T-cell (primary cell): ENCODE data around the gene FAM98A. TPM values are rescaled to one million over a fixed set of nuclear protein-coding genes. Genes with fewer than 3 reads are reported as not detected.

Experiments
- ATAC-seq, 4 experiments: fragments of 200-7000 bp in 3 of 4; fragments of 150-1000 bp in 1 of 4; cut with Tn5 transposase; replicated peaks in 1 of 4; 1 replicate in 3 of 4; 2 replicates in 1 of 4; pipeline ENCODE4 v1.10.0; 2021; ENCODE audit warnings: moderate library complexity in 3 of 4, mild to moderate bottlenecking in 2 of 4, moderate number of reproducible peaks in 1 of 4
- CTCF ChIA-PET, 2 donors: fragments of 300-600 bp; sonication (Branson Sonifier 250); formaldehyde crosslinking; loops; one replicate each; lab custom pipeline; 2022; ENCODE audit warnings: antibody characterized with exemption in 2 of 2; lab: Charles Lee
- POLR2A ChIA-PET, 2 donors: fragments of 300-600 bp; sonication (Branson Sonifier 250); formaldehyde crosslinking; loops; one replicate each; lab custom pipeline; 2022; ENCODE audit warnings: antibody characterized with exemption in 2 of 2; lab: Charles Lee
- DNase-seq, 35 experiments: peaks; one replicate each; pipeline versions ENCODE4 v3.0.0 to v3.0.0-alpha.2; 2013 to 2023
- H3K27ac ChIP-seq: one replicate; pipeline ENCODE4 v1.5.1; 2013; ENCODE audit warnings: low read length
- H3K27me3 ChIP-seq, 2 experiments: replicated peaks in 1 of 2; 1 replicate in 1 of 2; 2 replicates in 1 of 2; pipeline versions ENCODE4 v1.6.1 to v1.7.0; 2013; ENCODE audit warnings: low read length in 1 of 2, mixed read lengths in 1 of 2; ENCODE audit not compliant: control insufficient read depth in 2 of 2, insufficient read depth in 2 of 2; ENCODE audit errors: extremely low read depth in 1 of 2
- H3K36me3 ChIP-seq, 2 donors: 1 replicate in 1 of 2; 2 replicates in 1 of 2; pipeline versions ENCODE4 v1.6.1 to v1.7.0; 2013; ENCODE audit warnings: low read length in 1 of 2; ENCODE audit not compliant: control insufficient read depth in 2 of 2, insufficient read depth in 1 of 2; ENCODE audit errors: extremely low read depth in 1 of 2
- H3K4me1 ChIP-seq, 2 experiments: 1 replicate in 1 of 2; 2 replicates in 1 of 2; pipeline versions ENCODE4 v1.6.1 to v1.7.0; 2013; ENCODE audit warnings: low read length in 2 of 2, mixed read lengths in 1 of 2; ENCODE audit not compliant: insufficient read depth in 2 of 2, control insufficient read depth in 1 of 2; ENCODE audit errors: extremely low read depth in 1 of 2
- H3K4me3 ChIP-seq, 2 donors: 1 replicate in 1 of 2; 2 replicates in 1 of 2; pipeline versions ENCODE4 v1.5.1 to v1.7.0; 2013; ENCODE audit warnings: mild to moderate bottlenecking in 2 of 2, low read length in 1 of 2, moderate library complexity in 1 of 2; ENCODE audit not compliant: control insufficient read depth in 1 of 2; ENCODE audit errors: extremely low read depth in 1 of 2
- H3K9me3 ChIP-seq: 2 replicates; pipeline ENCODE4 v1.7.0; 2013
- H3K27ac Mint-ChIP-seq, 2 donors: one replicate each; pipeline ENCODE4 v1.8.0; 2020 to 2021; ENCODE audit warnings: mild to moderate bottlenecking in 2 of 2, mixed read lengths in 2 of 2
- H3K27me3 Mint-ChIP-seq, 2 donors: one replicate each; pipeline ENCODE4 v1.8.0; 2021 to 2022; ENCODE audit warnings: mixed read lengths in 2 of 2
- H3K36me3 Mint-ChIP-seq: one replicate; pipeline ENCODE4 v1.8.0; 2021; ENCODE audit warnings: mixed read lengths
- H3K4me1 Mint-ChIP-seq, 3 donors: one replicate each; pipeline ENCODE4 v1.8.0; 2020 to 2022; ENCODE audit warnings: mixed read lengths in 3 of 3, mild to moderate bottlenecking in 1 of 3
- H3K4me3 Mint-ChIP-seq, 3 donors: one replicate each; pipeline ENCODE4 v1.8.0; 2020 to 2022; ENCODE audit warnings: mild to moderate bottlenecking in 3 of 3, mixed read lengths in 3 of 3, moderate library complexity in 3 of 3
- H3K9me3 Mint-ChIP-seq, 3 donors: one replicate each; pipeline ENCODE4 v1.8.0; 2020 to 2022; ENCODE audit warnings: mixed read lengths in 3 of 3
- WGBS: methylation state at CpG from one replicate; pipeline ENCODE4 v1.1.5; 2013; ENCODE audit warnings: missing lambda C conversion rate; ENCODE audit not compliant: insufficient coverage; 5-methylcytosine and 5-hydroxymethylcytosine counted together
- total RNA-seq, 35 experiments: library from RNA in 6 of 35; stranded (reverse) in 6 of 35; fragments of 120-200 nt in 1 of 35; gene quantifications; one replicate each; pipeline versions ENCODE4 v1.2.1 to v1.2.4 and lab custom pipeline; 2013 to 2026

Gene FAM98A
- 10 to 100 TPM; 16.1 to 36.2 (median 34.5) TPM for total RNA-seq
- total RNA-seq (2013): 28.7 TPM
- total RNA-seq (lab: John Stamatoyannopoulos, UW): 17.9 to 113 (median 30.5) reads per million in 29 experiments

GRCh38 chr2:33599175-33599942 lies at the start of gene FAM98A:
Gene FAM98A (minus strand): TSS chr2:33599299. CDS start chr2:33599221, 78 bp downstream.
- Histone ChIP-seq H3K36me3 (peaks cover 0 to 7% of the 10 kb centered on the region in 2 donors), H3K27me3 (no peaks in the 10 kb centered on the region), H3K4me1 (peaks cover 9 to 13% of the 10 kb centered on the region in 2 experiments), H3K4me3 (peak within 1 kb of the TSS; percentile 84 to 95), H3K9me3 (no peaks in the 10 kb centered on the region), H3K27ac (peak within 1 kb of the TSS; percentile 72)
- Mint-ChIP-seq H3K4me1 (peaks cover 34 to 45% (median 40%) of the 10 kb centered on the region in 3 donors), H3K27me3 (no peaks in the 10 kb centered on the region), H3K9me3 (no peaks in the 10 kb centered on the region), H3K4me3 (peak within 1 kb of the TSS; percentile 90 to 100 (median 92)), H3K27ac (peak within 1 kb of the TSS; percentile 91 to 99), H3K36me3 (peaks cover 10% of the 10 kb centered on the region)
- ChIA-PET CTCF (interaction anchor here (0.8 to 2.9 kb wide), 6 partner anchors 9 to 123 kb away, joined by 3 to 31 read pairs (median 4); partner anchors contain the start of gene RASGRP3 (in 1 of the 2)), POLR2A (interaction anchor here (0.5 to 1.5 kb wide), 5 partner anchors 16 to 856 kb away, joined by 3 to 7 read pairs (median 4); no protein-coding TSS in a partner anchor)
- ATAC-seq: peak; percentile 92 to 97 (median 96)
- WGBS: under 1% methylated on average over 53 of the region's 56 CpGs
- peak; percentile 93 to 100 (median 97) for DNase-seq

DNA sequence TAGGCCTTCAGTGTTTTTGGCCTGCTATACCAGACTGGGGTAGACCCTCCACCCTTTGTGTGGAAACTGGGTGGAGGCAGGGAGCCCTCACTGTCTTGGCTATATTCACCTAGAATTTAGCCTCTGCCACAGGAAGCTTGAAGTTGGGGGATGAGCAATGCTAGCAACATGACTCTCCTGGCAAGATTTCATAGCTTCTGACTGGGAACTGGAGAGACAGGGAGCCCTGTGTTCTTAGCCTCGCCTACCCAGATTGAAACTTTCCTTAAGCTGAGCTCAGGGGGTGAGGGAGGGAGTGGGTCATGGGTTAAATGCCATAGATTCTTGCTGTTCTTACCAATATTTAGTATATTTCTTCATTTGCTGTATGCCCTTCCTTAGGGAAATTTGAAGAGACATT lies 46.8 kb upstream of the FAM98A start:
- H3K27ac ChIP-seq: no peak overlapping the region
- ChIA-PET CTCF (no interaction called here), POLR2A (no interaction called here)
- peaks cover 2 to 9% (median 4%) of the 10 kb centered on the region in 3 donors for H3K9me3 Mint-ChIP-seq
- no peak overlapping the region for H3K27ac Mint-ChIP-seq
- peaks cover 5 to 7% of the 10 kb centered on the region in 2 donors for H3K27me3 Mint-ChIP-seq
- no peak for DNase-seq
- H3K36me3 ChIP-seq: no peaks in the 10 kb centered on the region
- H3K4me1 ChIP-seq: no peaks in the 10 kb centered on the region
- peaks cover 0 to 3% of the 10 kb centered on the region in 2 experiments for H3K27me3 ChIP-seq
- H3K9me3 ChIP-seq: no peaks in the 10 kb centered on the region
- no peak for ATAC-seq
- no peaks in the 10 kb centered on the region for H3K4me1 Mint-ChIP-seq
- H3K36me3 Mint-ChIP-seq: no peaks in the 10 kb centered on the region
- no peak overlapping the region for H3K4me3 ChIP-seq
- H3K4me3 Mint-ChIP-seq: no peak overlapping the region
- no CpG with 5 or more reads among the region's 1 CpG for WGBS

- no peak overlapping the region for H3K27ac ChIP-seq
- Mint-ChIP-seq H3K27ac (no peak overlapping the region), H3K36me3 (no peaks in the 10 kb centered on the region), H3K9me3 (peaks cover 2 to 9% (median 4%) of the 10 kb centered on the region in 3 donors), H3K4me1 (no peaks in the 10 kb centered on the region), H3K27me3 (peaks cover 5 to 7% of the 10 kb centered on the region in 2 donors), H3K4me3 (no peak overlapping the region)
- DNase-seq: no peak
- POLR2A ChIA-PET: no interaction called here
- H3K9me3 ChIP-seq: no peaks in the 10 kb centered on the region
- ATAC-seq: no peak
- WGBS: no CpG with 5 or more reads among the region's 2 CpGs
- no peaks in the 10 kb centered on the region for H3K4me1 ChIP-seq
- H3K27me3 ChIP-seq: peaks cover 0 to 3% of the 10 kb centered on the region in 2 experiments
- H3K4me3 ChIP-seq: no peak overlapping the region
- no peaks in the 10 kb centered on the region for H3K36me3 ChIP-seq
- CTCF ChIA-PET: no interaction called here
Observed at GRCh38 chr2:33644215-33644614, 45.1 kb upstream of the FAM98A start.

DNA sequence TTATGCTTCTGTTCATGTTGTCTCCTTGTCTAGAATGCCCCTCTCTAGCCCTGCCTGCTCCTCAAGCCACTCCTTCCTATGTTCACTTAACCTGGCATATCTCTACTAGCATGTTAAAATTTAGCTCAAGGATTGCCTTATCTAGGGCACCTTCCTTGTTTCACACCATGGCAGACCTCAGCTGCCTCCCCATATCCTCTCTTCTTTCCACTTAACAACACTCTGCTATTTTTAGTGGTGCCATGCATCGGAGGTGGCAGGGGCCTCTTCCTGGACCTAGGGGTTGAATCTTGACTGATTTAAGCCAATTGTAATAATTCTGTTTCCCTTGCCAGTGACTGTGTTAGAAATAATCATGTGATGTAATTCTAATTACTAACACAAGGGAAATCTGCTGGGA lies 36.9 kb upstream of the FAM98A start:
- Mint-ChIP-seq H3K4me3 (no peak overlapping the region), H3K9me3 (no peaks in the 10 kb centered on the region), H3K27me3 (peaks cover 0 to 3% of the 10 kb centered on the region in 2 donors), H3K4me1 (no peaks in the 10 kb centered on the region), H3K27ac (no peak overlapping the region), H3K36me3 (no peaks in the 10 kb centered on the region)
- Histone ChIP-seq H3K4me1 (no peaks in the 10 kb centered on the region), H3K27ac (no peak overlapping the region), H3K36me3 (no peaks in the 10 kb centered on the region), H3K27me3 (peaks cover 0 to 2% of the 10 kb centered on the region in 2 experiments), H3K4me3 (no peak overlapping the region), H3K9me3 (no peaks in the 10 kb centered on the region)
- POLR2A ChIA-PET: no interaction called here
- ATAC-seq (no peak), DNase-seq (no peak)
- CTCF ChIA-PET: no interaction called here
- WGBS: no CpG with 5 or more reads among the region's 1 CpG

DNA sequence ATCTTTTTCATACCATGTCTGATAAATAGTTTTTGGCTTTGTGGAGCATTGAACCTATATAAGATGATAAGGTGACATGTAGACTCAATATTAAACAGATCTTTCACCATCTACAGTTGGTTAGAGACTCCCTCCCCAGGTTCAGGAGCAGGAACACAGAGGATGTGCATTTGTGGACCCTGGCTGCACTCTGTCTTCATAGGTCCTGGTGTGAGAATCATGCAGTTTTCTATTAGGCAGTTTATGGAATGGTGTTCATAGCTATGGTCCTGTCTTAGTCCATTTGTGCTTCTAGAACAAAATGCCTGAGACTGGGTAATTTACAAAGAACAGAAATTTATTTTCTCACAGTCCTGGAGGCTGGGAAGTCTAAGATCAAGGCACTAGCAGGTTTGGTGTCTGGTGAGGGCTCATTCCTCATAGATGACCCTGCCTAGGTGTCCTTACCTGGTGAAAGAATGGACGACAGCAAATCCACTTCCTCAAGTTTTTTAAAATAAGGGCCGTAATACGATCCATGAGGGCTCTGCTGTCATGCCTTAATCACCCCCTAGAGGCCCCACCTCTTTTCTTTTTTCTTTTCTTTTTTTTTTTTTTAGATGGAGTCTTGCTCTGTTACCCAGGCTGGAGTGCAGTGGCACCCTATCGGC lies 35.3 kb upstream of the FAM98A start:
- Histone ChIP-seq H3K36me3 (no peaks in the 10 kb centered on the region), H3K9me3 (no peaks in the 10 kb centered on the region), H3K4me1 (no peaks in the 10 kb centered on the region), H3K4me3 (no peak overlapping the region), H3K27ac (no peak overlapping the region), H3K27me3 (peaks cover 0 to 2% of the 10 kb centered on the region in 2 experiments)
- 100% methylated on average over 1 of the region's 4 CpGs for WGBS
- Mint-ChIP-seq H3K9me3 (no peaks in the 10 kb centered on the region), H3K27me3 (peaks cover 0 to 3% of the 10 kb centered on the region in 2 donors), H3K27ac (no peak overlapping the region), H3K4me3 (no peak overlapping the region), H3K36me3 (no peaks in the 10 kb centered on the region), H3K4me1 (no peaks in the 10 kb centered on the region)
- ATAC-seq (no peak), DNase-seq (no peak)
- ChIA-PET CTCF (no interaction called here), POLR2A (no interaction called here)

DNA sequence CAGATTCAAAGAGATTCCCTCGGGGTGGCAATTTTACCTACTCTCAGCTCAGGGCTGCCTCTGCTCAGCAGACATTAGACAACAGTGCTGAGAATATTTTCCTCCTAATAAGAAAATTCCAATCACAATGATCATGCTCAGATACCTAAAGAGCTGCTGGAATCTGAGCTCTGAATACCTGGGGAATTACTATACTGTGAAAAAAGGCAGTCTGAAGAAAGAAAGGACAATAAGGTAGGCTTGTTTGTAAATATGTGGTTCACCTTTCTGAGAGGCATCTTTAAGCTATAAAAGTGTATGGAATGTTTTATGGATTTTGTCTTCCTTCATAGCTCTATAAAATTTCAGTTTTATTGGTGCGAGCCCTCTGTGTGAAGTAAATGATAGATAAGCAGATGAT lies 34.2 kb upstream of the FAM98A start:
- Mint-ChIP-seq H3K27me3 (peaks cover 0 to 3% of the 10 kb centered on the region in 2 donors), H3K9me3 (no peaks in the 10 kb centered on the region), H3K4me1 (no peaks in the 10 kb centered on the region), H3K36me3 (no peaks in the 10 kb centered on the region), H3K4me3 (no peak overlapping the region), H3K27ac (no peak overlapping the region)
- ChIA-PET CTCF (no interaction called here), POLR2A (no interaction called here)
- H3K9me3 ChIP-seq: no peaks in the 10 kb centered on the region
- H3K4me3 ChIP-seq: no peak overlapping the region
- DNase-seq (no peak), ATAC-seq (no peak)
- H3K4me1 ChIP-seq: no peaks in the 10 kb centered on the region
- H3K36me3 ChIP-seq: no peaks in the 10 kb centered on the region
- 100% methylated on average over 1 of the region's 2 CpGs for WGBS
- H3K27me3 ChIP-seq: peaks cover 0 to 2% of the 10 kb centered on the region in 2 experiments
- H3K27ac ChIP-seq: no peak overlapping the region
